ENCODE data around the gene FBLL1.

- no peak for TF ChIP-seq CTCF (optimal IDR thresholded peaks at IDR 0.05 in 1 of 3, IDR thresholded peaks at IDR 0.05 in 1 of 3, conservative IDR thresholded peaks at IDR 0.05 in 1 of 3; ENCODE audit: extremely low read depth in 1 of 3, insufficient read depth in 2 of 3, low read length in 3 of 3)
- TF ChIP-seq EZH2 (IDR thresholded peaks at IDR 0.05; ENCODE audit: low read length) = no peak
These were observed 3.2 kb upstream of the FBLL1 start for GRCh38 chr5:168525856-168526255.

Data from keratinocyte (primary cell).